ENCODE data around the gene ADAMTS12. TPM values are rescaled to one million over a fixed set of nuclear protein-coding genes. Genes with fewer than 3 reads are reported as not detected.

The ADAMTS12 gene
- total RNA-seq, 3 donors from 2014 or later = 4.4 to 17.4 (median 15.0) TPM

DNA sequence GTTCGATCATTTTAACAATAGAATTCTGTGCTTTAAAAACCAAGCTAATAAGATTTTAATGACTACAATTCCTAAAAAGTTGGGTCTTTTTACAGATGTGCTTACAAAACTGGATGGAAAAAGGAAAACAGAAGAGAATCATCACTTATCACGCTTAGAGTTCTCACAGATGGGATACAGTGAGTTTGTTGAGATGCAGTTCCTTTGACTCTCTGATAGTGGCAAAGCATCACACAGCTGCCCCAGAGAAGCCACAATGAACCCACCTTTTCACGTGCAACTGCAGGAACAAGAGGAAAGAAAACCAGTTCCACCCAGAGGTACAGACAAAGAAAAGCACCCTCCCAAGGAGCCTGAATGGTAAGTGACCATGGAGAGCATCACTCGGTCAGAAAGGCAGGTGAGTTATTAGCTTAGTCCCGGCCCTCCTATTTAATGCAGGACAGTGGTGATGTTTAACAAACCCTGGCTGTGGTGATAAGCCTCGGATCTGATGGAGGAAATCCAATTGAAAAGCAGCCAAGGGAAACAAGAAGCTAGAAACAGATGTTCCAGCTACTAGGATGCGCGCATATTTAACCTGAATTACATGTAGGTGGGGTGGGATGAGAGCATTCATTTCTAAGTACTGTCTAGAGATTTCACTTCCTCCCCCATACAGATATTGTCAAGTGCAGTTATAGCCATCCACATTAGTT, 283.3 kb downstream of the ADAMTS12 start:
- Histone ChIP-seq H3K36me3 (no peaks in the 10 kb centered on the region), H3K27ac (no peak overlapping the region), H3K27me3 (no peaks in the 10 kb centered on the region), H3K9me3 (no peaks in the 10 kb centered on the region), H3K4me1 (no peaks in the 10 kb centered on the region), H3K4me3 (no peak overlapping the region)
- intact Hi-C loops (cut with DNase I; ENCODE audit: low total_unique reads) = no loop called here
- TF ChIP-seq POLR2A (IDR thresholded peaks at IDR 0.05) (no peak), POLR2AphosphoS5 (IDR thresholded peaks at IDR 0.05) (no peak)
- TF ChIP-seq, protein P1, sequence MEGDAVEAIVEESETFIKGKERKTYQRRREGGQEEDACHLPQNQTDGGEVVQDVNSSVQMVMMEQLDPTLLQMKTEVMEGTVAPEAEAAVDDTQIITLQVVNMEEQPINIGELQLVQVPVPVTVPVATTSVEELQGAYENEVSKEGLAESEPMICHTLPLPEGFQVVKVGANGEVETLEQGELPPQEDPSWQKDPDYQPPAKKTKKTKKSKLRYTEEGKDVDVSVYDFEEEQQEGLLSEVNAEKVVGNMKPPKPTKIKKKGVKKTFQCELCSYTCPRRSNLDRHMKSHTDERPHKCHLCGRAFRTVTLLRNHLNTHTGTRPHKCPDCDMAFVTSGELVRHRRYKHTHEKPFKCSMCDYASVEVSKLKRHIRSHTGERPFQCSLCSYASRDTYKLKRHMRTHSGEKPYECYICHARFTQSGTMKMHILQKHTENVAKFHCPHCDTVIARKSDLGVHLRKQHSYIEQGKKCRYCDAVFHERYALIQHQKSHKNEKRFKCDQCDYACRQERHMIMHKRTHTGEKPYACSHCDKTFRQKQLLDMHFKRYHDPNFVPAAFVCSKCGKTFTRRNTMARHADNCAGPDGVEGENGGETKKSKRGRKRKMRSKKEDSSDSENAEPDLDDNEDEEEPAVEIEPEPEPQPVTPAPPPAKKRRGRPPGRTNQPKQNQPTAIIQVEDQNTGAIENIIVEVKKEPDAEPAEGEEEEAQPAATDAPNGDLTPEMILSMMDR (IDR thresholded peaks at IDR 0.05) = no peak
- no peak for DNase-seq (ENCODE audit: low spot score in 2 of 2)

DNA sequence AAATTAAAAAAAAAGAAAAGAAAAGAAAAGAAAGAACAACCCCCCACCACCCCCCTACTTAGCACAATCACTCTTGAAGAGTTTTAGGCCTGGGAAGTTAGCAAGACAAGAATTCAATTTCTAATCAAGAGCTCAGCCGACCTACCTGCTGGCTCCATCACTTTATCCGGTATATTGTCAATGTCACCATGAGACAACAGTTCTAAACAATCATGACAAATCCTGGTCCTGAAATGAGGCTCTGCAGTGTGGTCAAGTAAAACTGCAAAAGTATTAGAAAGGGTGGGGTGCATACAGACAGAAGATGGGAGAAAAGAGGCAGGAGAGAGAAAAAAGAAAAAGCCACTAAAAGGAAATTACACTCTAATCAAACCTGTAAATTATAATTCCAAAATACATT, 287.3 kb downstream of the ADAMTS12 start:
- H3K4me3 ChIP-seq = no peak overlapping the region
- intact Hi-C loops (cut with DNase I; ENCODE audit: low total_unique reads) = no loop called here
- H3K27ac ChIP-seq = no peak overlapping the region
- no peaks in the 10 kb centered on the region for H3K4me1 ChIP-seq
- H3K27me3 ChIP-seq = no peaks in the 10 kb centered on the region
- TF ChIP-seq POLR2A (IDR thresholded peaks at IDR 0.05) = no peak
- no peak for TF ChIP-seq POLR2AphosphoS5 (IDR thresholded peaks at IDR 0.05)
- TF ChIP-seq, protein P1 (IDR thresholded peaks at IDR 0.05) = no peak
- no peaks in the 10 kb centered on the region for H3K9me3 ChIP-seq
- no peaks in the 10 kb centered on the region for H3K36me3 ChIP-seq
- DNase-seq (ENCODE audit: low spot score in 2 of 2) = no peak

DNA sequence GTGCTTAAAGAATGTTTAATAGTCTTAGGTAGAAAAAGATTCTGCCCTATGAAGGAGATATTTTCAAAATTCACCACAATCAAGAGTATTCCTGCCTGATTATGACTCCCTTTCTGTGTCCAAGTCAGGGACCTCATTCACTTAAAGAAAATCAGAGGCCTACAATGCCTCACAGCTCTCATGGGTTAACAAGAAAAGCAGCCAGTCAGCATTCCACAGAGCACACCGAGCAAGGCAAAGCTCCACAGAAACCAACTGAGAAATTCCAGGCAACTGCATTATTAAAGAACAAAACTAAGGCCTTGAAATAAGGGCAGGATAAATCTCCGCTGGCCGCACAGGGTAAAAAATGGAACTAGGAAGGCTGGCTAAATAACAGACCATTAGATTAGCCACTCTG, 289.9 kb downstream of the ADAMTS12 start:
- H3K27me3 ChIP-seq = no peaks in the 10 kb centered on the region
- no peaks in the 10 kb centered on the region for H3K36me3 ChIP-seq
- DNase-seq (ENCODE audit: low spot score in 2 of 2) = no peak
- no peak for TF ChIP-seq POLR2AphosphoS5 (IDR thresholded peaks at IDR 0.05)
- no peak for TF ChIP-seq POLR2A (IDR thresholded peaks at IDR 0.05)
- TF ChIP-seq, protein P1 (IDR thresholded peaks at IDR 0.05) = no peak
- no peak overlapping the region for H3K4me3 ChIP-seq
- H3K4me1 ChIP-seq = no peaks in the 10 kb centered on the region
- intact Hi-C loops (cut with DNase I; ENCODE audit: low total_unique reads) = no loop called here
- H3K9me3 ChIP-seq = no peaks in the 10 kb centered on the region
- H3K27ac ChIP-seq = no peak overlapping the region

DNA sequence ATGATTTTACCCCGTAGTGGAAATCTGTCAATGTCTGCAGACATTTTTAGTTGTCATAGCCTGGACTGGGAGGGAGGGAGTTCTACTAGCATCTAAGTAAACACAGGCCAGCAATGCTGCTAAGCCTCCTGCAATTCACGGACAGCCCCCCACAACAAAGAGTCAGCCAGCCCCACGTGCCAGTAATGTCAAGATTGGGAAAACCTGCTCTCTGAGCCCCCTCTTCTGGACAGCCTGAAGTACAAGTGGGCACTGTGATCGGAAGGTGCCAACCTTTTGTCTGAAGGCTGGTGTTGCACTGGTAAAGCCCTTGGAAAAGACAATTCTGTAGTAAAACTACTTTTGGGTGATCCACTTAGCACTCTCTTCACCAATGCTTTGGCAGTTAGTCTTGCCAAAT, 296.5 kb downstream of the ADAMTS12 start:
- Histone ChIP-seq H3K4me1 (no peaks in the 10 kb centered on the region), H3K9me3 (no peaks in the 10 kb centered on the region), H3K4me3 (no peak overlapping the region), H3K27me3 (no peaks in the 10 kb centered on the region), H3K36me3 (no peaks in the 10 kb centered on the region), H3K27ac (no peak overlapping the region)
- intact Hi-C loops (cut with DNase I; ENCODE audit: low total_unique reads) = no loop called here
- no peak for TF ChIP-seq POLR2AphosphoS5 (IDR thresholded peaks at IDR 0.05)
- no peak for TF ChIP-seq POLR2A (IDR thresholded peaks at IDR 0.05)
- TF ChIP-seq, protein P1 (IDR thresholded peaks at IDR 0.05) = no peak
- no peak for DNase-seq (ENCODE audit: low spot score in 2 of 2)

DNA sequence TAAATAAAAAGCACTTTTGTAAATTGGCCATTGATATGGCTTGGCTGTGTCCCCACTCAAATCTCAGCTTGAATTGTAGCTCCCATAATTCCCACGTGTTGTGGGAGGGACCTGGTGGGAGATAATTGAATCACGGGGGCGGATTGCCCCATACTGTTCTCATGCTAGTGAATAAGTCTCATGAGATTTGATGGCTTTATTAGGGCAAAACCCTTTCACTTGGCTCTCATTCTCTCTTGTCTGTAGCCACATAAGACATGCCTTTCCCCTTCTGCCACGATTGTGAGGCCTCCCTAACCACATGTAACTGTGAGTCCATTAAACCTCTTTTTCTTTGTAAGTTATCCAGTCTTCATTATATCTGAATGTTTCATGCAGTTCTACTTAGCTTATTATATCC, 297.8 kb downstream of the ADAMTS12 start:
- no peaks in the 10 kb centered on the region for H3K9me3 ChIP-seq
- DNase-seq (ENCODE audit: low spot score in 2 of 2) = no peak
- H3K36me3 ChIP-seq = no peaks in the 10 kb centered on the region
- no peak for TF ChIP-seq POLR2AphosphoS5 (IDR thresholded peaks at IDR 0.05)
- TF ChIP-seq, protein P1 (IDR thresholded peaks at IDR 0.05) = no peak
- no peak for TF ChIP-seq POLR2A (IDR thresholded peaks at IDR 0.05)
- intact Hi-C loops (cut with DNase I; ENCODE audit: low total_unique reads) = no loop called here
- no peaks in the 10 kb centered on the region for H3K4me1 ChIP-seq
- no peak overlapping the region for H3K4me3 ChIP-seq
- H3K27me3 ChIP-seq = no peaks in the 10 kb centered on the region
- no peak overlapping the region for H3K27ac ChIP-seq
